ENCODE results near the gene FBLN7. TPM values are rescaled to one million over a fixed set of nuclear protein-coding genes. Genes with fewer than 3 reads are reported as not detected.

The FBLN7 gene, protein sequence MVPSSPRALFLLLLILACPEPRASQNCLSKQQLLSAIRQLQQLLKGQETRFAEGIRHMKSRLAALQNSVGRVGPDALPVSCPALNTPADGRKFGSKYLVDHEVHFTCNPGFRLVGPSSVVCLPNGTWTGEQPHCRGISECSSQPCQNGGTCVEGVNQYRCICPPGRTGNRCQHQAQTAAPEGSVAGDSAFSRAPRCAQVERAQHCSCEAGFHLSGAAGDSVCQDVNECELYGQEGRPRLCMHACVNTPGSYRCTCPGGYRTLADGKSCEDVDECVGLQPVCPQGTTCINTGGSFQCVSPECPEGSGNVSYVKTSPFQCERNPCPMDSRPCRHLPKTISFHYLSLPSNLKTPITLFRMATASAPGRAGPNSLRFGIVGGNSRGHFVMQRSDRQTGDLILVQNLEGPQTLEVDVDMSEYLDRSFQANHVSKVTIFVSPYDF
- 3.0 TPM for polyA plus RNA-seq (2012; ENCODE audit: insufficient read length, low read depth)

DNA sequence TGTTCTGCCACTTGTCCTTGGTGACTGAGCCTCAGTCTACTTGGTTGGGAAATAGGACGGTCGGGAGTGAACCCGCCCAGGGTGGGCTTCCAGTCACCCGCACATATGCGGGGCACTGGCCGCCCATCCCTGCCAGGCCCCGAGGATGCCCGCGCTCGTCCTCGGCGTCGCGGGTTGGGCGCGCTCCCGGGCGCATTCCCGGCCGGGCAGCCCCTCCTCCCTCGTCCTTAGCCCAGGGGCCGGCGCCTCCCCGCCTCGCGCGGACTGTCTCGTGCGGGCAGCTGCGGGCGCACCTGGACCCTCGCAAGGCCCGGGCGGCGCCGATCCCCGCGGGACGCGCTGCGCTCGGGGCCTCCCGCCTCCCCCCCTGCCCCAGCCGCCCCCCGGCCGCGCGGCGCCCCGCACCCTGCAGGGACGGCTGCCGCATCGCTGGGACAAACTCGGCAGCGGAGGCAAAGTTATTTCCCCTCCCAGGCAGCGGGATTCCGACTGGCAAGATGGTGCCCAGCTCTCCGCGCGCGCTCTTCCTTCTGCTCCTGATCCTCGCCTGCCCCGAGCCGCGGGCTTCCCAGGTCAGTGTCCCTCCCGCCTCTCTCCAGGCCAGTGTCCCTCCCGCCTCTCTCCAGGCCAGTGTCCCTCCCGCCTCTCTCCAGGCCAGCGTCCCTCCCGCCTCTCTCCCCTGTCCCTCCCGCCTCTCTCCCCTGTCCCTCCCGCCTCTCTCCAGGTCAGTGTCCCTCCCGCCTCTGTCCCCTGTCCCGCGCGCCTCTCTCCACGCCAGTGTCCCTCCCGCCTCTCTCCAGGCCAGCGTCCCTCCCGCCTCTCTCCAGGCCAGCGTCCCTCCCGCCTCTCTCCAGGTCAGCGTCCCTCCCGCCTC lies at the start of gene FBLN7:
Gene FBLN7, plus strand, starts transcription at position 227 of the 874 bp plus-strand sequence. Its CDS starts 271 bp downstream, at position 498.
- TF ChIP-seq TAF1 (IDR thresholded peaks at IDR 0.05; ENCODE audit: borderline replicate concordance, insufficient read depth, low read length) (no peak), FOXP2 (optimal IDR thresholded peaks at IDR 0.05; ENCODE audit: borderline replicate concordance, extremely low read depth, extremely low read length, insufficient read depth) (no peak), POLR2AphosphoS5 (IDR thresholded peaks at IDR 0.05; ENCODE audit: low read depth, low read length) (no peak), REST (IDR thresholded peaks at IDR 0.05; ENCODE audit: insufficient read depth in 1 of 2, low read depth in 2 of 2, low read length in 2 of 2) (no peak), SIN3A (IDR thresholded peaks at IDR 0.05; ENCODE audit: borderline replicate concordance, insufficient read depth, low read length) (no peak)

GRCh38 chr2:112089375-112089774 lies 48.8 kb upstream of the FBLN7 start:
- TF ChIP-seq SIN3A (IDR thresholded peaks at IDR 0.05; ENCODE audit: borderline replicate concordance, insufficient read depth, low read length) = no peak
- no peak for TF ChIP-seq TAF1 (IDR thresholded peaks at IDR 0.05; ENCODE audit: borderline replicate concordance, insufficient read depth, low read length)
- no peak for TF ChIP-seq POLR2AphosphoS5 (IDR thresholded peaks at IDR 0.05; ENCODE audit: low read depth, low read length)
- TF ChIP-seq FOXP2 (optimal IDR thresholded peaks at IDR 0.05; ENCODE audit: borderline replicate concordance, extremely low read depth, extremely low read length, insufficient read depth) = no peak
- no peak for TF ChIP-seq REST (IDR thresholded peaks at IDR 0.05; ENCODE audit: insufficient read depth in 1 of 2, low read depth in 2 of 2, low read length in 2 of 2)

DNA sequence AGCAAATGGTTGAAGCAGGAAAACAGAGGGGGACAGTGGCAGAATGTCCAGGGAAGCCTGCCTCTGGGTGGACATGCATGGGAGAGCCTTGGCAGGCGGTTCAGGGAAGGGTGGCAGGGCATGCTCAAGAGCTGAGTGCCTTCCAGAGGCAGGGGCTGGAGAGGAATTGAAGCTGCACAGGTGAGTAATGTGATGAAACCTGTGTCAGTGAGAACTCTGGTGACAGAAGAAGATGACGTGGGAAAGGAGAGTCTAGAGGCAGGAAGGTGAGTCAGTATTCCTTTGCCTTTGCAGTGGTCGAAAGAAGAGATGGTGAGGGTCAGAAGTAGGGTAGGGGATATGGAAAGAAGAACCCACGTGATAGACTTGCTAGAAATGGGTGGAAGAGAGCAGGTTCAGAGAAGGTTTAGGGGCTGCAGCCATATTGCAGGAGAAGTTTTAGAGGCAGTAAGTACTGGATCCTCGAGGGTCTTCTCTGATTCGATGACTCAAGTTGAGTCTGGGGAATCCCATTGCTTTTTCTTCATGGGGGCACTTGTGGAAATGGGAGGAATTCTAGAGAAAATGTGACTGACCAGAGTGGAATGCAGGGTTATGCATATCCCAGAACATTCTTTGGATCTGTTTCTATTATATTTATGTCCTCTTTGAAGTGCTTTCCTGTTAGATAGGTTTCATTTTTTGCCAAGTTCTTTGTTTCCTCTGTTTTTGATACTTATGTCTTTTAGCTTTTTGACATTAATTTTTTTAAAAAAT lies 45.7 kb upstream of the FBLN7 start:
- TF ChIP-seq SIN3A (IDR thresholded peaks at IDR 0.05; ENCODE audit: borderline replicate concordance, insufficient read depth, low read length) = no peak
- TF ChIP-seq REST (IDR thresholded peaks at IDR 0.05; ENCODE audit: insufficient read depth in 1 of 2, low read depth in 2 of 2, low read length in 2 of 2) = no peak
- TF ChIP-seq FOXP2 (optimal IDR thresholded peaks at IDR 0.05; ENCODE audit: borderline replicate concordance, extremely low read depth, extremely low read length, insufficient read depth) = no peak
- TF ChIP-seq POLR2AphosphoS5 (IDR thresholded peaks at IDR 0.05; ENCODE audit: low read depth, low read length) = no peak
- no peak for TF ChIP-seq TAF1 (IDR thresholded peaks at IDR 0.05; ENCODE audit: borderline replicate concordance, insufficient read depth, low read length)

DNA sequence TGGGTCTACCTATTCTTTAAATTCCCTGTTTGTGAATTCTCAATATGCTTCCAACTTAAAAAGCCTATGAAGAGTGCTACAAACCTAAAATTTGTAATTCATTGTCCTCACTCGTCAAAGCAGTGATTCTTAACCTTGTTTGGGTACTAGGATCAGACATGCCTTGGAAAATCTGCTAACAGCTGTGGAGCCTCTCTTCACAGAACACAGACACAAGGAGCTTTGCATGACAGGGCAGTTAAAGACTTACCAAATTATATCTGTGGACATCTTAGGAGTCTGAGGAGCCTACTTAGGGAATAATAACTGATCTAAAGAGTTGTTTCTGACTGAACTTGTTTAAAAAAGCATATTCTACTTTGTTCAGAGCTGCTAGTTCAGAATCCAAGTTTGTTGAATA lies 45.0 kb upstream of the FBLN7 start:
- TF ChIP-seq REST (IDR thresholded peaks at IDR 0.05; ENCODE audit: insufficient read depth in 1 of 2, low read depth in 2 of 2, low read length in 2 of 2) (no peak), SIN3A (IDR thresholded peaks at IDR 0.05; ENCODE audit: borderline replicate concordance, insufficient read depth, low read length) (no peak), FOXP2 (optimal IDR thresholded peaks at IDR 0.05; ENCODE audit: borderline replicate concordance, extremely low read depth, extremely low read length, insufficient read depth) (no peak), POLR2AphosphoS5 (IDR thresholded peaks at IDR 0.05; ENCODE audit: low read depth, low read length) (no peak), TAF1 (IDR thresholded peaks at IDR 0.05; ENCODE audit: borderline replicate concordance, insufficient read depth, low read length) (no peak)
